HepG2 (cell line): ENCODE measurements around the gene VDAC2. TPM values are rescaled to one million over a fixed set of nuclear protein-coding genes. Genes with fewer than 3 reads are reported as not detected.

Source experiments
- ATF4 ChIP-seq, 2 experiments: fragments of 450-650 bp in 1 of 2; sonication (generic) in 1 of 2; formaldehyde crosslinking; IDR thresholded peaks; 2 replicates each; pipeline versions ENCODE4 v1.5.0 to v1.8.0; 2020 to 2022; ENCODE audit warnings: mild to moderate bottlenecking in 1 of 2, missing genetic modification reagents in 1 of 2
- DMAP1 ChIP-seq: IDR thresholded peaks from 2 replicates; pipeline ENCODE4 v1.6.1; 2016
- FOXA1 ChIP-seq, 2 experiments: fragments of 450-650 bp in 1 of 2; sonication (generic) in 1 of 2; formaldehyde crosslinking in 1 of 2; IDR thresholded peaks; 2 replicates each; pipeline versions ENCODE4 v1.4.0 to v1.6.1; 2016 to 2020; ENCODE audit warnings: missing genetic modification reagents in 1 of 2
- FOXP1 ChIP-seq, 2 experiments: fragments of 450-650 bp in 1 of 2; IDR thresholded peaks; 2 replicates each; pipeline ENCODE4 v1.6.1; 2017 to 2018; ENCODE audit warnings: antibody characterized with exemption in 1 of 2
- HOXA5 ChIP-seq: sonication (generic); formaldehyde crosslinking; IDR thresholded peaks from 2 replicates; pipeline ENCODE4 v1.4.0; 2020; ENCODE audit warnings: missing genetic modification reagents
- KDM4B ChIP-seq: sonication (generic); formaldehyde crosslinking; IDR thresholded peaks from 2 replicates; pipeline ENCODE4 v1.4.0; 2020; ENCODE audit warnings: missing genetic modification reagents
- PRMT3 ChIP-seq: sonication (generic); formaldehyde crosslinking; IDR thresholded peaks from 2 replicates; pipeline ENCODE4 v1.8.1; 2022; ENCODE audit warnings: low read depth, mild to moderate bottlenecking, moderate library complexity, missing genetic modification reagents, borderline replicate concordance
- SMAD3 ChIP-seq: sonication (generic); formaldehyde crosslinking; IDR thresholded peaks from 2 replicates; pipeline ENCODE4 v1.4.0; 2020; ENCODE audit warnings: missing genetic modification reagents
- THRA ChIP-seq: sonication (generic); formaldehyde crosslinking; IDR thresholded peaks from 2 replicates; pipeline ENCODE4 v1.4.0; 2020; ENCODE audit warnings: missing genetic modification reagents, borderline replicate concordance
- ZBTB21 ChIP-seq: sonication (generic); formaldehyde crosslinking; IDR thresholded peaks from 2 replicates; pipeline ENCODE4 v1.4.0; 2020; ENCODE audit warnings: missing genetic modification reagents
- ZNF264 ChIP-seq: sonication (generic); formaldehyde crosslinking; IDR thresholded peaks from 2 replicates; pipeline ENCODE4 v1.4.0; 2020; ENCODE audit warnings: missing genetic modification reagents
- ZNF468 ChIP-seq: sonication (generic); formaldehyde crosslinking; IDR thresholded peaks from 2 replicates; pipeline ENCODE4 v1.8.0; 2022; ENCODE audit warnings: mild to moderate bottlenecking, moderate library complexity, missing genetic modification reagents
- ZNF510 ChIP-seq: sonication (generic); formaldehyde crosslinking; IDR thresholded peaks from 2 replicates; pipeline ENCODE4 v1.4.0; 2020; ENCODE audit warnings: low read depth, mild to moderate bottlenecking, missing genetic modification reagents
- ZNF574 ChIP-seq: sonication (generic); formaldehyde crosslinking; IDR thresholded peaks from 2 replicates; pipeline ENCODE4 v1.4.0; 2020; ENCODE audit warnings: missing genetic modification reagents
- ZNF720 ChIP-seq: sonication (generic); formaldehyde crosslinking; IDR thresholded peaks from 2 replicates; pipeline ENCODE4 v1.4.0; 2020; ENCODE audit warnings: missing genetic modification reagents
- ZSCAN5A ChIP-seq: sonication (generic); formaldehyde crosslinking; IDR thresholded peaks from 2 replicates; pipeline ENCODE4 v1.8.0; 2022; ENCODE audit warnings: mild to moderate bottlenecking, missing genetic modification reagents, borderline replicate concordance
- polyA plus RNA-seq, 8 experiments: library from polyadenylated mRNA; depleted of rRNA in 3 of 8; stranded (reverse) in 7 of 8; unstranded in 1 of 8; fragments of >200 nt; fragmentation: Illumina TruSeq in 4 of 8; extraction: Trizol in 4 of 8; gene quantifications; 2 replicates each; pipeline versions ENCODE4 v1.2.1 to v1.2.3, GENCODE V29; 2011 to 2016; ENCODE audit warnings: low read depth in 4 of 8, missing spikeins in 1 of 8, mixed read lengths in 1 of 8; ENCODE audit not compliant: insufficient read depth in 1 of 8
- total RNA-seq, 5 experiments: library from RNA; depleted of rRNA; stranded (reverse); fragments of >200 nt; fragmentation: Illumina TruSeq; extraction: Trizol; gene quantifications; 2 replicates each; pipeline ENCODE4 v1.2.3, GENCODE V29; 2016; ENCODE audit warnings: low read depth in 1 of 5
- TF ChIP-seq, protein P1 (sequence below): sonication (generic); formaldehyde crosslinking; IDR thresholded peaks from 2 replicates; pipeline ENCODE4 v1.5.1; 2020; ENCODE audit warnings: mild to moderate bottlenecking, missing genetic modification reagents, borderline replicate concordance

Gene VDAC2
- total and polyA plus RNA-seq, 2 of the 13 experiments (the other 11 are each of a cell fraction or from before 2014, with no cell fraction given) = 67.9 to 222 TPM

GRCh38 chr10:75168275-75168674, 42.3 kb upstream of the VDAC2 start (continued):
- TF ChIP-seq ZNF720 (CRISPR knock-in tag) = no peak
- TF ChIP-seq ZNF264 = 0 out of 2 replicates have a peak, but pooled peaks have one; percentile 22
- 0 out of 4 replicates have a peak, but pooled peaks of 1 of the 2 experiments have one; percentile 43 for TF ChIP-seq ATF4 (CRISPR knock-in tag; IDR thresholded peaks at IDR 0.05)
- no peak for TF ChIP-seq ZSCAN5A (CRISPR knock-in tag)
- TF ChIP-seq DMAP1 = no peak
- peak; percentile 79; the same call in 1 of the 2 replicates for TF ChIP-seq THRA (CRISPR knock-in tag)
- peak; percentile 31; the same call in 1 of the 2 replicates for TF ChIP-seq HOXA5
- no peak for TF ChIP-seq PRMT3 (CRISPR knock-in tag)
- TF ChIP-seq ZNF468 = no peak
- peak; percentile 71 for TF ChIP-seq FOXA1 (IDR thresholded peaks at IDR 0.05)
- TF ChIP-seq FOXA1 (CRISPR knock-in tag; IDR thresholded peaks at IDR 0.05) = peak; percentile 81
- 0 out of 2 replicates have a peak, but pooled peaks have one; percentile 27 for TF ChIP-seq KDM4B (CRISPR knock-in tag)
- peak; percentile 62; the same call in 1 of the 2 replicates for TF ChIP-seq SMAD3
- TF ChIP-seq FOXP1 (IDR thresholded peaks at IDR 0.05) = peak; percentile 60; the same call in 1 of the 2 replicates
- TF ChIP-seq FOXP1 (CRISPR knock-in tag; IDR thresholded peaks at IDR 0.05) = peak; percentile 90
- TF ChIP-seq ZNF574 (CRISPR knock-in tag) = peak; percentile 36; the same call in 1 of the 2 replicates
- TF ChIP-seq ZBTB21 (CRISPR knock-in tag) = no peak
- no peak for TF ChIP-seq ZNF510 (CRISPR knock-in tag)
- TF ChIP-seq, protein P1, sequence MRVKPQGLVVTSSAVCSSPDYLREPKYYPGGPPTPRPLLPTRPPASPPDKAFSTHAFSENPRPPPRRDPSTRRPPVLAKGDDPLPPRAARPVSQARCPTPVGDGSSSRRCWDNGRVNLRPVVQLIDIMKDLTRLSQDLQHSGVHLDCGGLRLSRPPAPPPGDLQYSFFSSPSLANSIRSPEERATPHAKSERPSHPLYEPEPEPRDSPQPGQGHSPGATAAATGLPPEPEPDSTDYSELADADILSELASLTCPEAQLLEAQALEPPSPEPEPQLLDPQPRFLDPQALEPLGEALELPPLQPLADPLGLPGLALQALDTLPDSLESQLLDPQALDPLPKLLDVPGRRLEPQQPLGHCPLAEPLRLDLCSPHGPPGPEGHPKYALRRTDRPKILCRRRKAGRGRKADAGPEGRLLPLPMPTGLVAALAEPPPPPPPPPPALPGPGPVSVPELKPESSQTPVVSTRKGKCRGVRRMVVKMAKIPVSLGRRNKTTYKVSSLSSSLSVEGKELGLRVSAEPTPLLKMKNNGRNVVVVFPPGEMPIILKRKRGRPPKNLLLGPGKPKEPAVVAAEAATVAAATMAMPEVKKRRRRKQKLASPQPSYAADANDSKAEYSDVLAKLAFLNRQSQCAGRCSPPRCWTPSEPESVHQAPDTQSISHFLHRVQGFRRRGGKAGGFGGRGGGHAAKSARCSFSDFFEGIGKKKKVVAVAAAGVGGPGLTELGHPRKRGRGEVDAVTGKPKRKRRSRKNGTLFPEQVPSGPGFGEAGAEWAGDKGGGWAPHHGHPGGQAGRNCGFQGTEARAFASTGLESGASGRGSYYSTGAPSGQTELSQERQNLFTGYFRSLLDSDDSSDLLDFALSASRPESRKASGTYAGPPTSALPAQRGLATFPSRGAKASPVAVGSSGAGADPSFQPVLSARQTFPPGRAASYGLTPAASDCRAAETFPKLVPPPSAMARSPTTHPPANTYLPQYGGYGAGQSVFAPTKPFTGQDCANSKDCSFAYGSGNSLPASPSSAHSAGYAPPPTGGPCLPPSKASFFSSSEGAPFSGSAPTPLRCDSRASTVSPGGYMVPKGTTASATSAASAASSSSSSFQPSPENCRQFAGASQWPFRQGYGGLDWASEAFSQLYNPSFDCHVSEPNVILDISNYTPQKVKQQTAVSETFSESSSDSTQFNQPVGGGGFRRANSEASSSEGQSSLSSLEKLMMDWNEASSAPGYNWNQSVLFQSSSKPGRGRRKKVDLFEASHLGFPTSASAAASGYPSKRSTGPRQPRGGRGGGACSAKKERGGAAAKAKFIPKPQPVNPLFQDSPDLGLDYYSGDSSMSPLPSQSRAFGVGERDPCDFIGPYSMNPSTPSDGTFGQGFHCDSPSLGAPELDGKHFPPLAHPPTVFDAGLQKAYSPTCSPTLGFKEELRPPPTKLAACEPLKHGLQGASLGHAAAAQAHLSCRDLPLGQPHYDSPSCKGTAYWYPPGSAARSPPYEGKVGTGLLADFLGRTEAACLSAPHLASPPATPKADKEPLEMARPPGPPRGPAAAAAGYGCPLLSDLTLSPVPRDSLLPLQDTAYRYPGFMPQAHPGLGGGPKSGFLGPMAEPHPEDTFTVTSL (CRISPR knock-in tag) = peak; percentile 93; the same call in 1 of the 2 replicates
